K562 (cell line): ENCODE measurements around the gene MVP. TPM values are rescaled to one million over a fixed set of nuclear protein-coding genes. Genes with fewer than 3 reads are reported as not detected.
A peak's percentile ranks its signal among the peaks of the same experiment; 100 is the strongest.

Experiments
- ATF3 ChIP-seq, 2 experiments: fragments of 450-650 bp in 1 of 2; sonication (generic) in 1 of 2; formaldehyde crosslinking in 1 of 2; IDR thresholded peaks in 1 of 2; conservative IDR thresholded peaks in 1 of 2; 2 replicates each; pipeline versions ENCODE4 v1.6.1 to v1.8.1; 2016 to 2023; ENCODE audit warnings: mild to moderate bottlenecking in 2 of 2, moderate library complexity in 2 of 2, inconsistent platforms in 1 of 2, missing genetic modification reagents in 1 of 2
- ATF7 ChIP-seq: fragments of 450-650 bp; IDR thresholded peaks from 2 replicates; pipeline ENCODE4 v1.7.1; 2014; ENCODE audit warnings: mild to moderate bottlenecking, moderate library complexity
- CBFA2T3 ChIP-seq: fragments of 450-650 bp; IDR thresholded peaks from 2 replicates; pipeline ENCODE4 v1.6.1; 2017
- CEBPG ChIP-seq, 3 experiments: fragments of 200-800 bp in 1 of 3; sonication (Bioruptor generic) in 1 of 3; sonication (generic) in 1 of 3; formaldehyde crosslinking in 1 of 3; IDR thresholded peaks in 2 of 3; conservative IDR thresholded peaks in 1 of 3; 2 replicates each; pipeline versions ENCODE4 v1.6.1 to v1.8.0; 2016 to 2022; ENCODE audit warnings: missing compliant biosample characterization in 2 of 3, missing genetic modification characterization in 2 of 3, mild to moderate bottlenecking in 1 of 3, missing genetic modification reagents in 1 of 3
- E2F6 ChIP-seq, 2 experiments: IDR thresholded peaks; 2 replicates each; pipeline ENCODE4 v1.6.1; 2011; ENCODE audit warnings: borderline replicate concordance in 1 of 2, control low read depth in 1 of 2, low read depth in 1 of 2, low read length in 1 of 2, mild to moderate bottlenecking in 1 of 2, mixed read lengths in 1 of 2, moderate library complexity in 1 of 2; ENCODE audit not compliant: insufficient read depth in 1 of 2, insufficient read length in 1 of 2, poor library complexity in 1 of 2, severe bottlenecking in 1 of 2; ENCODE audit errors: extremely low read depth in 1 of 2
- HCFC1 ChIP-seq: IDR thresholded peaks from 2 replicates; pipeline ENCODE4 v1.6.1; 2012; ENCODE audit warnings: low read depth, low read length, improper control_type of control experiment
- IRF1 ChIP-seq: sonication (generic); formaldehyde crosslinking; IDR thresholded peaks from 2 replicates; pipeline ENCODE4 v1.8.0; 2022; ENCODE audit warnings: missing genetic modification reagents, mild to moderate bottlenecking, borderline replicate concordance
- JUNB ChIP-seq: fragments of 450-650 bp; formaldehyde crosslinking; conservative IDR thresholded peaks from 2 replicates; pipeline ENCODE4 v1.4.0; 2020; ENCODE audit warnings: mild to moderate bottlenecking
- NUFIP1 ChIP-seq: fragments of 450-650 bp; IDR thresholded peaks from 2 replicates; pipeline ENCODE4 v1.6.1; 2018; ENCODE audit not compliant: partially characterized antibody
- SNRNP70 ChIP-seq: fragments of 200-400 bp; formaldehyde crosslinking; optimal IDR thresholded peaks from 2 replicates; pipeline ENCODE3; 2017; ENCODE audit warnings: low read depth, low read length
- TFAM ChIP-seq: fragments of 250-450 bp; sonication (Bioruptor Pico); conservative IDR thresholded peaks from 2 replicates; pipeline ENCODE4 v1.5.0; 2021; ENCODE audit warnings: mild to moderate bottlenecking, moderate library complexity
- UBTF ChIP-seq, 2 experiments: IDR thresholded peaks; 2 replicates each; pipeline ENCODE4 v1.6.1; 2012; ENCODE audit warnings: improper control_type of control experiment in 2 of 2, low read depth in 2 of 2, low read length in 2 of 2, borderline replicate concordance in 1 of 2
- ZBTB34 ChIP-seq: fragments of 250-450 bp; sonication (Bioruptor Pico); IDR thresholded peaks from 2 replicates; pipeline ENCODE4 v1.8.0; 2021; ENCODE audit warnings: mild to moderate bottlenecking, moderate library complexity
- ZFP1 ChIP-seq: fragments of 450-650 bp; formaldehyde crosslinking; IDR thresholded peaks from 2 replicates; pipeline ENCODE4 v1.4.0; 2020; ENCODE audit warnings: mild to moderate bottlenecking, mixed read lengths
- ZNF124 ChIP-seq: sonication (generic); formaldehyde crosslinking; IDR thresholded peaks from 2 replicates; pipeline ENCODE4 v1.8.1; 2022; ENCODE audit warnings: missing genetic modification reagents
- ZNF224 ChIP-seq: sonication (generic); formaldehyde crosslinking; IDR thresholded peaks from 2 replicates; pipeline ENCODE4 v1.8.0; 2022; ENCODE audit warnings: mild to moderate bottlenecking, missing genetic modification reagents
- ZNF23 ChIP-seq: fragments of 250-450 bp; sonication (Bioruptor Pico); IDR thresholded peaks from 2 replicates; pipeline ENCODE4 v1.4.0; 2020; ENCODE audit warnings: mild to moderate bottlenecking
- ZNF449 ChIP-seq: fragments of 250-450 bp; sonication (Bioruptor Pico); IDR thresholded peaks from 2 replicates; pipeline ENCODE4 v1.8.0; 2022; ENCODE audit warnings: moderate library complexity, mild to moderate bottlenecking, inconsistent platforms
- polyA plus RNA-seq, 8 experiments: library from polyadenylated mRNA; depleted of rRNA in 4 of 8; stranded (reverse) in 5 of 8; unstranded in 3 of 8; fragments of >200 nt; fragmentation: Nextera tagmentation in 2 of 8; fragmentation: Illumina TruSeq in 1 of 8; extraction: Ambion mirVana in 2 of 8; extraction: Trizol in 1 of 8; gene quantifications; 2 replicates each; pipeline versions ENCODE4 v1.2.1 to v1.2.3, GENCODE V29; 2011 to 2014; ENCODE audit warnings: inconsistent platforms in 1 of 8, missing spikeins in 1 of 8
- total RNA-seq, 7 experiments: library from RNA; depleted of rRNA in 6 of 7; stranded (reverse); fragments of >200 nt in 6 of 7; fragmentation: Illumina TruSeq in 2 of 7; extraction: Trizol in 2 of 7; gene quantifications; 2 replicates each; pipeline versions ENCODE4 v1.2.1 to v1.2.3, GENCODE V29; 2011 to 2021; ENCODE audit warnings: low replicate concordance in 1 of 7

The MVP gene
- total and polyA plus RNA-seq, 9 of the 15 experiments (the other 6 are each of a cell fraction or from before 2014, with no cell fraction given) = 0.39 to 1.9 (median 0.76) TPM; not detected in 2

GRCh38 chr16:29775742-29776408 is 44.4 kb upstream of the MVP start (continued):
- TF ChIP-seq TFAM (CRISPR knock-in tag) = no peak
- TF ChIP-seq ZBTB34 (CRISPR knock-in tag) = no peak
- no peak for TF ChIP-seq ZFP1
- TF ChIP-seq ATF3 (IDR thresholded peaks at IDR 0.05) = peak; percentile 90
- TF ChIP-seq ATF3 (CRISPR knock-in tag; conservative IDR thresholded peaks at IDR 0.05) = no peak
- TF ChIP-seq E2F6 (IDR thresholded peaks at IDR 0.05; ENCODE audit: borderline replicate concordance in 1 of 2, extremely low read depth in 1 of 2, insufficient read depth in 1 of 2, insufficient read length in 1 of 2, low read depth in 1 of 2, low read length in 1 of 2, poor library complexity in 1 of 2, severe bottlenecking in 1 of 2) = no peak
- TF ChIP-seq ZNF124 (CRISPR knock-in tag) = no peak
- TF ChIP-seq HCFC1 = no peak
- peak; percentile 47; the same call in 1 of the 2 replicates for TF ChIP-seq ATF7
- no peak for TF ChIP-seq IRF1
- no peak for TF ChIP-seq ZNF224 (CRISPR knock-in tag)
- no peak for TF ChIP-seq UBTF (IDR thresholded peaks at IDR 0.05; ENCODE audit: borderline replicate concordance in 1 of 2, low read depth in 2 of 2, low read length in 2 of 2)
- TF ChIP-seq JUNB = no peak
- TF ChIP-seq ZNF23 (CRISPR knock-in tag) = no peak
- no peak for TF ChIP-seq ZNF449 (CRISPR knock-in tag)
- no peak for TF ChIP-seq NUFIP1
- no peak for TF ChIP-seq SNRNP70
- TF ChIP-seq CBFA2T3 = peak; percentile 34; the same call in 1 of the 2 replicates
- TF ChIP-seq CEBPG (CRISPR knock-in tag; IDR thresholded peaks at IDR 0.05) = no peak
- no peak for TF ChIP-seq CEBPG (tag; conservative IDR thresholded peaks at IDR 0.05 in 1 of 2, IDR thresholded peaks at IDR 0.05 in 1 of 2)
